Fibroblast of skin of scalp (primary cell): ENCODE data around the gene GPR17. TPM values are rescaled to one million over a fixed set of nuclear protein-coding genes. Genes with fewer than 3 reads are reported as not detected.

Experiments used
- DNase-seq: peaks from one replicate; pipeline ENCODE4 v3.0.0-alpha.2; 2013
- polyA plus RNA-seq, 2 experiments: library from polyadenylated mRNA; unstranded; fragments of 120-200 nt; gene quantifications; one replicate each; pipeline ENCODE4 v1.2.1, GENCODE V29; 2013; ENCODE audit not compliant: insufficient read length in 2 of 2

GPR17 gene
- polyA plus RNA-seq (2013, experiment 1 of 2; ENCODE audit: insufficient read length) = 1.7 TPM
- 3.9 TPM for polyA plus RNA-seq (2013, experiment 2 of 2; ENCODE audit: insufficient read length)

- no peak for DNase-seq
These were observed at the start of gene GPR17 for GRCh38 chr2:127645395-127646291. GPR17 (plus strand) TSS chr2:127646153; CDS start chr2:127650736, 4,583 bp downstream.

GRCh38 chr2:127596311-127597045 is 49.5 kb upstream of the GPR17 start:
- no peak for DNase-seq

GRCh38 chr2:127597046-127597983 is 48.6 kb upstream of the GPR17 start:
- no peak for DNase-seq

- DNase-seq = peak; percentile 43
These were observed 48.0 kb upstream of the GPR17 start for GRCh38 chr2:127597984-127598380.

- peak; percentile 42 for DNase-seq
These were observed 47.2 kb upstream of the GPR17 start for GRCh38 chr2:127598711-127599110.

GRCh38 chr2:127599211-127599610 is 46.7 kb upstream of the GPR17 start:
- peak; percentile 67 for DNase-seq

- no peak for DNase-seq
These were observed 41.0 kb upstream of the GPR17 start for GRCh38 chr2:127604986-127605385.

GRCh38 chr2:127605691-127606263 is 40.2 kb upstream of the GPR17 start:
- DNase-seq = no peak

- no peak for DNase-seq
These were observed 39.1 kb upstream of the GPR17 start for GRCh38 chr2:127606625-127607398.

- no peak for DNase-seq
These were observed 38.5 kb upstream of the GPR17 start for GRCh38 chr2:127607399-127607908.

- DNase-seq = no peak
These were observed 37.6 kb upstream of the GPR17 start for GRCh38 chr2:127608061-127609030.

- DNase-seq = no peak
These were observed 36.8 kb upstream of the GPR17 start for GRCh38 chr2:127609031-127609751.

- DNase-seq = no peak
These were observed 36.1 kb upstream of the GPR17 start for GRCh38 chr2:127609818-127610217.

GRCh38 chr2:127610561-127610960 is 35.4 kb upstream of the GPR17 start:
- DNase-seq = no peak

- DNase-seq = no peak
These were observed 34.7 kb upstream of the GPR17 start for GRCh38 chr2:127611076-127611925.

GRCh38 chr2:127612111-127612822 is 33.7 kb upstream of the GPR17 start:
- DNase-seq = no peak

- no peak for DNase-seq
These were observed 31.7 kb upstream of the GPR17 start for GRCh38 chr2:127614246-127614645.
